GM19035 (cell line): ENCODE results near the gene DSP.

Experiments used
- ATAC-seq: cut with Tn5 transposase; IDR thresholded peaks from one replicate; pipeline ENCODE4 v1.9.1; 2021; ENCODE audit not compliant: unreplicated experiment

Gene DSP

DNA sequence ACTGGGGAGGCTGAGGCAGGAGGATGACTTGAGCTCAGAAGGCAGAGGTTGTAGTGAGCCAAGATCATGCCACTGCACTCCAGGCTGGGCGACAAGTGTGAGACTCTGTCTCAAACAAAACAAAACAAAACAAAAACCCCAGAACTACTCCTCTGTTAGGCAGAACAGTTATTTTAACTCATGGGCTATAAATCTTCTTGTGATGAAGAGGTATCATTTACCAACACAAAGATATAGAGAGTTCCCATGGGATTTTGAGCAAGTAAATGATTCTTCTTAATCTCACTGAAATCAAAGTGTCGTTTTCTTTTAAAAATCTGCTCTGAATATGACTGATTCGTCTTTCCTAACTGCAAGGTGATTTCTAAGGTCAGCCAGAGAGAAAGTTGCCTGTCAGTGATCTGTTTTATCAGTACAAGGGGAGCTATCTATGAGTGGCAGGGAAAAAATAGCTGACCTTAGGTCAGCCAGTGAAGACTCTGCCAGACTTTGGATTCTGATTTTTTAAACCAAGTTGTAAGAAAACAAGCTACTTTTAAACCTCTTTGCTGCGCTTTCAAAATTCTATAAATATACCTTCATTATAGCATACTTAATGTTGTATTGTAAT lies 3.8 kb upstream of the DSP start:
- no peak for ATAC-seq

DNA sequence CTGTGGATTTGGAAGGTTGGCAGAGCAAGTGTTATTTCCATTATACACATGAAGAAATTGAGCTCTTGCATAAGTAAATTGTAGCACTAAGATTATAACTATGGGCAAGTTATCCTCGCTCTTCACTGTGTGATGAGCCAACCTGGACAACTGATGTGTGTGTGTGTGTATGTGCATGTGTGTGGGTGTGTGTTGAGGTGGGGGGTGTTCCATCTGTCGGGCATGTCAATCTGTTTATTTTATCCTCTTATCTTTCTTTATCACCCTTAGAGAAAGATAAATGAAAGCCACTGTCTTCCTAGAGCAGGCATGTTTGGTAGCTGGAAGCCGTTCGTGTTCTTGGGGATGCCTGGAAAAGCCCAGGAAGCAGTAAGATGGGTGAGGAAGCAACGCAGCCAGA lies 3.0 kb upstream of the DSP start:
- ATAC-seq, result no peak

DNA sequence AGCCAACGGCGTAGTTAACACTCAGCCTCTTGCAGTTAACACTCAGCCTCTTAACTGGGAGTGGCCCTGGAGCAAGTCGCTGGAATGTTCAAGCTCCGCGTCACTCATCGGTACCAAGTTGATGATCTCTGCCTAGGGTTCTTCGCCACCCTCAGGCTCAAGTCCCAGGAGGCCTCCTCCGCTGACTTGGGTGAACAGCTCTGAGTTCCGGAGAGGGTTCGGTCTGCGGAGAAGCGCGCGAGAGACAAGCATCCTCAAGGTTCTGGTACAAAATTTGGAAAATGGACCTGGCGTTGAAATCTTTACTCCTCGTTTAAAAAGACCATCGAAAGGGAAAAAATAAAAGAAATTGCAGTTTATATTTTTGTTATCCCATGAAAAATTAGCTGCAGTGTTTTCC lies 876 bp upstream of the DSP start:
- ATAC-seq, result no peak

- no peak for ATAC-seq
These were observed 798 bp downstream of the DSP start for GRCh38 chr6:7542065-7542873.

- no peak for ATAC-seq
These were observed 1.6 kb downstream of the DSP start for GRCh38 chr6:7542874-7543624.

GRCh38 chr6:7543789-7544424 lies 2.4 kb downstream of the DSP start:
- ATAC-seq, result no peak

- no peak for ATAC-seq
These were observed 3.1 kb downstream of the DSP start for GRCh38 chr6:7544597-7544996.

GRCh38 chr6:7545316-7546019 lies 4.0 kb downstream of the DSP start:
- ATAC-seq, result no peak

DNA sequence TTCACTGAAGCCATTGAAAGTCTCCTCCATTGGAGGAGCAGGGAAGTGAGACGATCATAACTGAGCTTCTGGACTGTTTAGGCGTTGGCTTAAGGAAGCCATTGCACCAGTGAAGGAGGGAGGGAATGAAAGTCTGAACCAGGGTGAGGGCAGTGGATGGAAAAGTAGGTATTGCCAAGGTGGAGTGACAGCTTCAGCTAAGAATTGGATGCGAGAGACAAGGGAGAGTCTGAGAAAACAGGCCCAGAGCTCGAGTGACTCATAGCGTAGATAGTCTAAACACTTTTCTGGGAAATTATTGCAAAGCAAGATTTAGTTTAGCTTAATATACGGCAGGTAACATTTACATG lies 4.5 kb downstream of the DSP start:
- ATAC-seq, result no peak

GRCh38 chr6:7546383-7546782 lies 4.9 kb downstream of the DSP start:
- ATAC-seq, result no peak

DNA sequence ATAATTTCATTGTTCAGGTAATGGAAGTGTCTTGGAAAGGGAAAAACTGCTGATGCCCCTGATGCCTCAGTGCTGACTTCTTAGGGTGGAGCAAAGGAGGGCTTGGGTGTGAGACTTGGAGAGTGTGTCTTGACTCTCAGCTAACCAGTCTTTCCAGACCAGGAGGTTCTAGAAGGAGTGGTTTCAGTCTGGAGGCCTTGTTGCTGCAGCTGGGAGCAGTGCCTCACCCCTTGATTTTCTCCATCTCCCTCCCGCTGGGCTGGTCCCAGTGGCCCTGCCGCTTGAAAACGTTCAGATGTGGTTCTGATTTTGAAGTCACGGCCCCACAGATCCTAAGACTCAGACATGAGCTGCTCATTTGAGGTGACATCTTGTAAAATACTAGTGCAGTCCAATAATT lies 5.4 kb downstream of the DSP start:
- no peak for ATAC-seq

GRCh38 chr6:7547315-7547714 lies 5.8 kb downstream of the DSP start:
- no peak for ATAC-seq

GRCh38 chr6:7550433-7550801 lies 8.9 kb downstream of the DSP start:
- no peak for ATAC-seq

DNA sequence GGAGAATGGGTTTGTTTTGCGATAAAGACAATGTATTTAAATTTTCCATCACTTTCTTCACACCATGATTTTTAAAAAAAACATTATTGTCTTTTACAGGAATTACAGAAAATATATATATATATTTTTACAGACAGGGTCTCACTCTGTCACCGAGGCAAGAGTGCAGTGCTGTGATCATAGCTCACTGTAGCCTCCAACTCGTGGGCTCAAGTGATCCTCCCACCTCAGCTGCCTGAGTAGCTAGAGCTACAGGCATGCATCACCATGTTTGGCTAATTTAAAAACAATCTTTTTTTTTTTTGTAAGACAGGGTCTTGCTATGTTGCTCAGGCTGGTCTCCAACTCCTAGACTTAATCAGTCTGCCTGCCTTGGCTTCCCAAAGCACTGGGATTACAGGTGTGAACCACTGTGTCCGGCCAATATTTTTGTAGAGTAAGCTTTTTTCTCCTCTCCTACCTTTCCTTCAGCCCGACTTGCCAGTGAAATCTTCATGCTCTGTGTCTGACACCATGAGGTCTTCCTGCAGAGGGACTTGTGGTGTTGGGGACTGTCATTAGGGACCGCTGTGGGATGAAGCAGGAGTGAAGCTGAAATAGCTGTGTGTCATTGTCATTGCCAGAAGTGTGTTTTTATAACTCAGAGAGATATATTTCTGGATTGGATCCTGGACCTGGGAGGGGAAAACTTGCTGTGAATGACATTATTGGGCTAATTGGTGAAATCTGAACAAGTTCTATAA lies 13.2 kb downstream of the DSP start:
- no peak for ATAC-seq

- no peak for ATAC-seq
These were observed 14.2 kb downstream of the DSP start for GRCh38 chr6:7555671-7556070.

DNA sequence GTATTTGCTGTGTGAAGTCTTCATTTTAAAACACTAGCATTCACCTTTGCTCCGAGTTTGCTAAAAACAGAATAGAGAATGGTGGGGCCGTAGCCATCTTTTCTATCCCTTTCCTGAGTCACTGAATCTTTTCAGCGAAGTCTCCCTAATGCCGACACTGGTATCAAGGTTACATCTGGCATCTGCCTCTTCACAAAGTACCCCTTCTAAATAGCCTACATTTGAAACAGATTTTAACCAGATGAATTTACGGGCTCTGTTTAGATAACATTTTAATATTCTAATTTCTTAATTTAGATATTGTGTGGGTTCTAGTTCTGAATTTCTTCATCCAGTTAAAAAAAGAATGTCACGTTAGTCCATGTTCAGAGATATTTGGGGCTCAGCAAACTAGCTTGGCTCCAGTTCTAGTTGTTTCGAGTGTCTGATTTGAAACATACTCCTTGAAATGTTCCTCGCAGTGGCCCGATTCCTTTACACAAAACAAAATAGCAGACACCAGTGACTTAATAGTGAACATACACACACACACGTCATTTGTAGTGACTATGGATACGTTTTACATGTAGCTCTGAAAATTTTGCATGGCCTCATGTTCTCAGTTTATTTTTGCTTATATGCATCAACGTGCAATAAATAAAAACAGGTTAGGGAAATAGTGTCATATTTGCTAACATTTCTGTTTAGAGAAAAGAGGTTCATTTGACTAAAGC lies 15.1 kb downstream of the DSP start:
- ATAC-seq, result no peak

DNA sequence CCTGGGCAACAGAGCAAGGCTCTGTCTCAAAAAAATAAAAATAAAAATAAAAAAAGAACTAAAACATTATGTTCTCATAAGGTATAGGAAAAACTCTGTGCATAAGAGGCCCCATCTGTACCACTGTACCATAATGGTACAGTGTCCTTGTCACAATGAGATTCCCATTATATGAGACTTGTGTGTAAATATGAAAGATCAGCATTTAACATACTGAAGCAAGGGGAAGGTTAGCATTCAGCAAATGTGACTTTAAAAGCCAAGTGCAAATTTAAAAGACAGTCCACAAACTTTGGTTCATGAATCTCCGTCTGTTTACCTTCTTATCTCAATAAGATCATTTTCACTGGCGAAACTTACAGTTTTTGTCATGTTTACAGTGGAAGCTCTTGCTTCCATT lies 16.2 kb downstream of the DSP start:
- ATAC-seq, result no peak

DNA sequence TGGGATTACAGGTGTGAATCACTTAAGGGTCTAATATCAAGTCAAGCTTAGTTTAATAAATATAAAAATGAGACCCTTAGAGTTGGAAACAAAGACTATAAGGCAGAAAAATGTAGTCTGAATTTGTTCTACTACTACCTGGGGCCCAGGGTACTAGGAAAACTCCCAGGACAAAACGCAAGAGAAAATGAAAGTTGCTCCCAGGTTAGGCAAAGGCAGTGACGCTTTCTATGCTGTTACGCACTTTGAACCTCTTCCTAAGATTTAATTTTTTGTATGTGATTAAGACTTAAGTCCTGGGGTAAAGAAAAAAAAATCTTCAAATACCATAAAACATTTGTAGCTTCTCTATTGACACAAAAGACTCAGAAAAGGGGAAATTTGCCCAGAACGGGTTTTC lies 17.3 kb downstream of the DSP start:
- ATAC-seq, result no peak

GRCh38 chr6:7559196-7559595 lies 17.7 kb downstream of the DSP start:
- ATAC-seq, result no peak
